ENCODE data around the gene FBLN5.

FBLN5 gene

DNA sequence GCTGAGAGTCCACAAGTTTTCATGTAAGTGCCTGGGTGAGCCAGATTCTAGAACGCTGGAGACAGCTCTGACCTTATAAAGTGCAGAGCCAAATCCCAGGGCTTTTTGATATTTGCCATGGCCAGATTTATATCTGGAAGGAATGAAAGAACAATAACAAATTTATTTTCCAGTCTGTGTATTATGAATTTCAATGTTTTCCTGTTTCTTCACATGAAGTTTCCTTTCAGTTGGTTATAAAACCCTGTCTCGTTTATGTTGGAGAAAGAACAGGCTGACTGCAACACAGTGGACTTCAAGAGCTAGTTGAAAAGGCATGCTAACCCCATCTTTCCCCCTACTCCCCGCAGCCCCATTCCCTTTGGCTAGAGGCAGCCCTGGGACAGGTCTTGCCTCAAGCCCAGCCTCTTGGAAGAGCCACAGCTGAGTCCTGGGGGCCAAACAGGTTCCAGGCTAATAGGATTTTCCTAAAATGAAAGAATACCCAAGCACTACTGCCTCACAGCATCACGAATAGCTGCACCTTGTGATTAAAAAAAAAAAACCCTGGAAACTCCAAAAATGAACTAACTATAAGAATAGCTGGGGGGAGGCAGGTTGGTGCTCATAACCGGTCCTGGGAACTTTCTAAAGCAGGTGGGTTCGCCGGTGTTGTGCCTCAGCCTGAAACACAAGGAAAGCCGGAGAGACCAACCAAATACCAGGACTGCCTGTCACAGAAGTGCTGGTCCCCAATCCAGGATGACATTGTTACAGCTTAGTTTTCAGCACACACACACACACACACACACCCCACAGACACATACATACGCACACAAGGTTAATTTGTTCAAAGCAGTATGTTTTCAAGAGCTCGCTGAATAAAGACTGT, 1.5 kb downstream of the FBLN5 start:
- DNase-seq: no peak

DNA sequence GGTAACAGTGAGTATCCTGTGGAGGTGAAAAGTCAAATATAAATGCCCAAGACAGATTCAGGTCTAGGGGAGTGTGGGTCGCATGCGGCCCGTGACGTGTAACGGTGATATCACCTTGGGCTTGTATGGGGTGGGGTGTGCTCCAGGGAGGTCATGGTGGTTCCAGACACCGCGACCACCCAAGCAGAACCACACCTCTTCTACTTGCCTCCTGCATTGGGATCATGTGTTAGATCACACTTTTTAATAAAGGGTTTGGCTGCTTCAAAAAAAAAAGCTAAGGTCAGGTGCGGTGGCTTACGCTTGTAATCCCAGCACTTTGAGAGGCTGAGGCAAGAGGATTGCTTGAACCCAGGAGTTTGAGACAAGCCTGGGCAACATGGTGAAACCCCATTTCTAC, 4.5 kb downstream of the FBLN5 start:
- no peak for DNase-seq

DNA sequence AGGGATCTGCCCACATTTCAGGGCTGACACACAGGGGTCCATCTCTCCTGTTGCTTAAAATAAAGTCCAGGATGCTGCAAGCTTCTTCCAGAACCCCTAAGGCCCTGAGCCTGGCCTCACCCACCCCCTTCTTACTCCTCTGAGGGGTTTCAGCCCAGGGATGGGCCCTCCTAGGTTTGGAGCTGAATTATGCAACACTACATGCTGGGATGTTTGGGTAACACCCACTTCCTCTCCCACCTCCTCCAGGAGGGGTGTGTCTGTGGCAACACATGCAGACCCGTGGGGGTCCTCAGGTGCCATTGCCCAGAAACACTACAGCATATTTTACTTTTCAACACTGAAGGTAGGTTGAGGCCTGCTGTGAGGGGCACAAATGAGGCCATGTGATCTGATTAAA, 5.4 kb downstream of the FBLN5 start:
- DNase-seq: no peak

DNA sequence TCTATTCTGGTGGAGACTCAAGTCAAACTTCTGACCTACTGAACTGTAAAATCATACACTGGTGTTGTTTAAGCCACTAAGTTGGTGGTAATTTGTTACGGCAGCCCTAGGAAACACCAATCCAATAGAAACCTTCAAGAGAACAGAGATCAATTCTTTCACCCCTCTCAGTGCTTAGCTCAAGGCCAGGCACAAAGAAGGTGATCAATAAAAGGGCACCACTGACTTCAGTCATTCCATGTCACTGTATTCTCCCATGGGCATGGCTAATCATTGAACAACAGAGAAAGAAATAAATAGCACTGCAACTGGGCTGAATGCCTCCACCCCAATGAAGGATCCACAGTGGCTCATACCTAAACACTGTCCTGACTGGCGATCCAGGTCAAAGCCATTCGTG, 7.3 kb downstream of the FBLN5 start:
- DNase-seq: no peak

DNA sequence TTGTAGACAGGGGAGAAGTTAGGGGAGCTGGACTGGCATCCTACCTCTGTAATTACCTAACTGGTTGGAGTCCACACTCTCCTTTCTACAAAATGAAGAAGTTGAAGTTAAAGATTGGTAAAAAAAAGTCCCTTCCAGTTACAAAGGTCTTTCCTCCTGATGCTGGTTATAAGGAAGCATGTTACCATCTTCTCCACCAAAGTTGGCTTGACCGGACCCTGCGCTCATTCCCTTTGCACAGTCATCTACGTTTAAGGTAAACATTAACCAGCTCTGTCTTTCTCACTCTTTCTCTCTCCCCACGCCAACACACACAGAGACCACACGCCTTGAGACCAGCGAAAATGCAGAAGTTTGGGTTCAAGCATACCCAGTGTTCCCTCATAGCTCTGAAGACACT, 11.9 kb downstream of the FBLN5 start:
- no peak for DNase-seq

DNA sequence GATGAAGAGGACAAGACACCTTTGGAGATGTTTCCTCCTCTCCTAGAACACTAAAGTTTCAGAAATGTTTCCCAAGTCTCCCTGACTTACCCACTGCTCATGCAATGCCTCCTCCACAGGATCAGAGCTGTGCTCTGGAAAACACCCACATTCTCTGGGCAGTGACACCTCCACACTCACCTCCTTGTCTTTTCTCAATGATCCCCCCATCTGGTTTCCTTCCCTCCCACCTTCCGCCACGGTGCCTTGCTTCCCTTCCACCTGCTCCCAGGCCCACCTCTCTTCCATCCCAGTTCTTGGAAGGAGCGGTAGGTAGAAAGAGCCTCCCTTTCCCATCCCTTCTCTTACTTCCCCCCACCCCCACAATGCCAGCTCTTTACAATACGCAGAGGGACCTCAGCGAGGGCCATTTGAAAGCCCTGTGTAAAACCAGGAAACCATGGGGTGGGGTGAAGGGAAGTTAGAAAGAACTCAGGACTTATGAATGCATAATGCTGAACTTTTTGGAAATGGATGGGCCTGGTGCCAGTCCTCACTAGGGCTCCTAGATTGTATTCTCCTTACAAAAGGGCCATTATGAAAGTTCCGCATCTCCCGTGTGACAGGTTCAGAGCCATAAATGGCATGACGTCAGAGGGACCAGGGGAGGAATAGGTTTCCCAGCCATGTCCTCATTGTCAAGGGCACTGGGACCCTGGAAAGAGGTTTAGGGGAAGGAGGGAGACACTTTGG, 12.8 kb downstream of the FBLN5 start:
- DNase-seq: no peak

DNA sequence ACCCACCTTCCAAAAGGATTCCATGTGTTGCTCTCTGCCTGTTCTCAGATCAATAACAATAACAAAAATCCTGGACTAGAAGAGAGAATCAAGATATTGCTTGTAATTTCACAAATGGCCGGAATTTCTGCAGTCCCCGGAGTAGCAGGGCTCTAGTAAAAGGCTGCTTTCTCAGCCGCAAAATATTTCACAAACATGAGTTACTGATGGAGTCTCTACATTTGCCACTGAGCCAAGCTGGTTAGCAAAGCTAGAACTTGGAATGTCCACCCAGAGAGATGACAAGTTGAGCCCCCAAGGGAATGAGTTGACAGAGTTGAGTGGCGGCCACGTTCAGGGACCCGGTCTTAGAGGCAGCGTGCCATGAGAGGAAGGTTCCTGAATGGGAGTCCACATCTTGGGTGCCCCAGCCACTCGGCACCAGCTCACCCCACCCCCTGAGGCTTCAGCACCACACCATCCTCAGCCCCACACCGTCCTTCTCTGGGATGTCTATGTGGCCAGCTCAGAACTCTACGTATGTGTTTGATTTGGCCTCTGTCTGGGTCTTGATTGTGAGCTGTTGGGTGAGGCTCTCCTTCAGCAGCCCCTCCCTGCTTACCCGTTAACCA, 15.9 kb downstream of the FBLN5 start:
- DNase-seq: no peak

DNA sequence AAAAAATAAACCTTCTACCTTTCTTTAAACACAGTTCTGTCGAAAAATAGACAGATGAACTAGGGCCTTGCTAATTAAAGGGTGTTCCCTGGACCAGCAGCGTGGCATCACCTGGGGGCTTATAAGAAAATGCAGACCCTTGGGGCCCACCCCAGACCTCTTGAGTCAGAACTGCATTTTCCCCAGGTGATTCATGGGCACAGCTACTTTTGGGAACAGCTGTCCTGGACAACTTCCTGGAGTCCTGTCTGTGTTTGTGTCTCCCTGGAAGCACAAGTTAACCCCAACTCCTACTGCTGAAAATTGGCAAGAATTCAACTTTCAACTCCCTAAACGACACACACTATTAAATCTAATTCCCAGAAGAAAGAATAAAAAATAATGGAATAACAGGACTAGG, 17.8 kb downstream of the FBLN5 start:
- no peak for DNase-seq

DNA sequence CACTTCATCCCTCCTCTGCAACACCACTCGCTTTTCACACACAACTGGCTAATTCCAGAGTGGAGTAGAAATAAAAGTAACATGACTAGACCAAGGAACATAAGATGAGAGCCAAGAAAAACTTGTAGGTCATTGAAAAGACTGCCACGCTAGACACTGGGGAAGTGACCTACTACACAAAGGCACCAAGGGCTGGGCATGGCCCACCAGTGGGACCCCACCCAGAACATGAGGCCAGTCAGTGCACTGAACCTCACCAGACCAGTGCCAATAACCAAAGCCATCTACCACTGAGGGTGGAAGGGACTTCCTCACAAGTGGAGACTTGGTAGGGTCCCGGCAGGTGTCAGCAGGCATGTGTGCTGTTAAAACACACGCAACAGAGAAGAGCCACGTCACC, 19.7 kb downstream of the FBLN5 start:
- no peak for DNase-seq

DNA sequence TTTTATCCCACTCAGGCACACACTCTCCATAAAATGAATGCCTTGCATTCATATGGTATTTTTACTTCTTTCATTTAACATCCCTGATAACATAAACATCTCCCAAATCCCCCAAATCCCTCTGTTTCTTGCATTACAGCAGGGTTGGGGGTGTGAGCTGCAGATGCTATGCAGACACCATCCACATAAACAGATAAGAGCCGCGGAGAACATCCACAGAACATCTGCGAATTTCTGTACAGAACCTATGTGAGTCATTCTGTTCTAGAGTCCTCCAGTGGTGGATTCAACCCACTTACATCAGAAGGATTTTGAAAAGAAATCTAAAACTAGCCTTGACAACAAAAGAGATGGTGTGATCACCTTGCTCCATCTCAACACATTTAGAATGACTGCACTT, 20.3 kb downstream of the FBLN5 start:
- no peak for DNase-seq

DNA sequence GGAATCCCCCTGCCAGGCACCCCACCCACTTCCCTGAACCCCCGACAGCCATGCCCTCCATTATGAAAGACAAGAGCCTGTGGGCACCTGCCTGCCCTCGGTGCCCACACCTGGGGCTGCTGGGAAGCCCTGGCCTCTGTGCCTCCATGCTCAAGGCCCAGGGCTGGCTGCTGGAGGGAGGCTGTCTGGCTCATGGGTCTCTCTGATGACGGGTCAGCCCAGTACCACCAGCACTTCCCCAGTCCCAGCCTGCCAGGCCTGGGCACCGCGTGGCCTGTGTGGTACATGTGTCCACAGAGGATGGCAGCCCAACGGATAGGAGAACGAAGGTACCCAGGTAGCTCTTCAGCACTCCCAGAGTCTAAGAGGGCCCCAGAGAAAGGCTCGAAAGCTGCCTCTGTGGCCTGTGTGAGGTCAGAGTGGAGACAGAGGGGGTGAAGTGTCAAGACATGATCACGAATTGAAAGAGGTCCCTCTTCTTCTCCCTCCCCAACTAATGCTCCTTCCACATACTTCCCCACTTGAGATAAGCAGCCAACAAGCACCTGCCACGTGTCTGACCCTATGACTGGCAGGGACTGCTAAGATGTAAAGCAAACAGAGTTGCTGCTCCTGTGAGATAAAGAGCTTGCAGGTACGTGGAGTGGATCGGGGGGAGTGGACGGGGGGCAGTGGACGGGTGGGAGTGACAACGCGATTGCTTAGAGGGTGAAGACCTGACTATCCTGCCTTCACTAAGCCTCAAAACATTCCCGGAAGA, 21.2 kb downstream of the FBLN5 start:
- DNase-seq: no peak

DNA sequence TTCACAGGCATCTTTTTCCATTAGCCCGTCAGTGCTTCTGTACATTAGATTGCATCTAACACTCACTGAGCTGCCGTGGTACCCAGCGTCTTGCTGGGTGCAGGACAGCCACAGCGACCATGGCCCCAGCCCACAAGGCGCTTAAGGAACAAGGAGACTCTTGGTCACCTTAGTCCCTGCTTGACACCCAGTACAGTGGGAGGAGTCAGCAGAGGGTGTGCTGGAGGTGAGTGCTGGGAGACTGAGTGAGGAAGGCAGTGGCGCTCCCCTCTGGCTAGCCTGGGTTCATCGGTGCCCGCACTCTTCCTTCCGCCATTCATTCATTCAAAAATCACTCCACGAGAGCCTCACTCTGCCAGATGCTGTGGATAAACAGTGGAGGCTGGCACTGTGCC, 21.8 kb downstream of the FBLN5 start:
- no peak for DNase-seq

DNA sequence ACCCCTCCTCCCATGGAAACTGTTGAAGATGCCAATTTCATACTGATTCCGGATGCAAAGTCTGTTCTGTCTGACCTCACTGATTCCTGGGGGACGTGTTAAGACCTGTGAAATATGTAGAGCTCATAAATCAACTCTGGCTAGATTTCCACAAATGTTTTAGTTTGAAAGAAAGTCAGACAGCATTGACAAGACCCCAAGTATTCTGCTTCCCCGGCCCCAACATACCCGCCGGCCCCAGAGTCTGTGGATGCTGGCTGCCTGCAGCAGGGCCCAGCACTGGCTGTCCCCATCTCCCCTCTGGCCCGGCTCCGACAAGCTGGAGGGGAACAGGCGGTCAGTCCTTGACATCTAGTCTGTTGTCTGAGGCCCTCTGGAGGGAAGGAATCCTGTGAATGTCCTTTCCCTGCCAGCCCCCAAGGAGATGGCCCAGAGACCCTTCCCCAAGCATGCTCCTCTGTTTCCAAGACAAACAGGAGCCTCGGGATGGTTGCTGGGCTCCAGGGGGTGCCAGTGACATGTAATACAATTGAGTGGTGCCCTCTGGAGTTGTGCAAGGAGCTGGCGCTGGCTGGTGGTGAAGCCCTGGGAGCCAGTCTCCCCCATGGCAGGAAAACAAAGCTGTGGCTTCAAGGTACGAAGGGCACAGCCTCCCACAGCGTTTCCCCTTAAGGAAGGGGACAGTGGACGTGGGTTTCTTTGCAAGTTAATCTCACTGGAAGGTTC, 22.3 kb downstream of the FBLN5 start:
- DNase-seq: no peak

DNA sequence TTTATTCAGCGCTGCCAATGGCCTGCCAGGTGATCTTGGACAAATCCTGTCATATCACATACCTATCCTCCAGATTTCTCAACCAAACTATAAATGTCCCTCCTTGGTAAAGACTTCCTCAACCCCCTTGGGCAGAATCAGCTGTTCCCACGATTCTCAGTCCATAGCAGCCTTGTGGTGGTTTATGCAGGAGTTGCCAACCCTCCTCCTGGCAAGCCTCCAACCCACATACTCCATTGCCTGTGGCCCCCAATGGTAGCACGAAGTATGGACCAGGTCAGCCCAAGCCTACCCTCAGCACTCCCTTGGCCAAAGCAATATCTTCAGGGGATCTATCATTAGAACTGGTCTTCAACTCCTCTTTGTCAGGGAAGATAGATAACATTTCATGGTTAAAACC, 27.0 kb downstream of the FBLN5 start:
- DNase-seq: no peak

DNA sequence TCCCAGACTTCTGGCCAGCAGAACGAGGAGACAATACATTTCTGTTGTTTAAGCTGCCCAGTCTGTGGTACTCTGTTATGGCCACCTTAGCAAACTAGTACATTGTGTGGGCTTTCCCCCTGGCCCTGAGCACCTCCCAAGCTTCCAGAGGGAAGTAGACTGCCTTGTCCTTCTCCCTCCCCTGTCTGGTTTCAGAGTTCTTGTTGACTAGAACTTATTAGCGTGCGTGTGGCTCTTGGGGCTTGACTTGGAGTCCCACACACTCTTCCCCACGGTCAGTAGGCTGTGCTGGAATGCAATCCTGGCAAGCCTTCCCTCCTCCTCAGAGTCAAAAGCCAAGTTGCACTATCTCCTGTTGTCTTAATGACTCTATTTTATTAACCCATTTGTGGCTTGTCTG, 27.7 kb downstream of the FBLN5 start:
- DNase-seq: no peak

DNA sequence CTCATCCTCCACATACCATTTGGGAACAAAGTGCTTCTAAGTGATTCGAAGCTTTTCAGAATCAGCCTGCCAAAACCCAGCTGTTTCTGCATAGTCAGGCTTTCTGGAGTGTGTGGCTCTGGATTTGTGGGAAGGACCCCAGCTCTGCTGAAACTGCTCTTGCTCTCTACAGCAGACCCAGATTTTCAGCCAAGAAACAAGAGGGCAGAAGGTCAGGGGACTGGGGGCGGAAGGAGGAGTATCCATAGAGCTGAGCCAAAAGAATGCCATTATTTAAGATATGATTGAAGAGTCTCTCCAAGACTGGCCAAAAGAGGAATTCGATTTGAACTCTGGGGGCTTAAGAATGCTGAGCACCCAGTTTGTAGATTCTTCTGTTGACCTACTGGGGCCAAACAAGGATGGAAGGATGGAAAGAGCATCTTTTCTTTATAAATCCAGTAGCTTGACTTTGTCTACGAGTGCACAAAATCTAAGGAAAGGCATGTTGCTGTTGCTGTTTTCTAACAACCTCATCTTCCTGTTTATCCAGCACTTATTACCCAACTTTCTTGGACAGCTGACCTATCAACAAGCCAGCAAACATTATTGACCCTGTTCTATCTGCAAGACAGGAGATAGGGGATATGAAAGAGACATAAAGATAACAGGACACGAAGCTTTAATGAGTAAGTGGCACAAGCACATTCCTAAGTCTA, 29.2 kb downstream of the FBLN5 start:
- DNase-seq: no peak

DNA sequence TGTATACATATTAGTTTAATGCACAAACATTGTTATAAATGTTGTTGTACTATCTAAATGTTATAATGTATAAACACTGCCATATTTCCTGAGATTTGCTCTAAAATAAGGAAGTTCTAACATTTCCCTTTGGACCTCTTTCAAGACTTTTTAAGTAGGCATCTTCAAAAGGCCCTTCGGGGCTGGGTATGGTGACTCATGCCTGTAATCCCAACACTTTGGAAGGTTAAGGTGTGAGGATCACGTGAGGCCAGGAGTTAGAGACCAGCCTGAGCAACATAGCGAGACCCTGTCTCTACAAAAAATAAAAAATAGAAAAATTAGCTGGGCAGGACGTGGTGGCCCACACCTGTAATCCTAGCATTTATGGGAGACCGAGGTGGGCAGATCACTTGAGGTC, 35.5 kb downstream of the FBLN5 start:
- no peak for DNase-seq

DNA sequence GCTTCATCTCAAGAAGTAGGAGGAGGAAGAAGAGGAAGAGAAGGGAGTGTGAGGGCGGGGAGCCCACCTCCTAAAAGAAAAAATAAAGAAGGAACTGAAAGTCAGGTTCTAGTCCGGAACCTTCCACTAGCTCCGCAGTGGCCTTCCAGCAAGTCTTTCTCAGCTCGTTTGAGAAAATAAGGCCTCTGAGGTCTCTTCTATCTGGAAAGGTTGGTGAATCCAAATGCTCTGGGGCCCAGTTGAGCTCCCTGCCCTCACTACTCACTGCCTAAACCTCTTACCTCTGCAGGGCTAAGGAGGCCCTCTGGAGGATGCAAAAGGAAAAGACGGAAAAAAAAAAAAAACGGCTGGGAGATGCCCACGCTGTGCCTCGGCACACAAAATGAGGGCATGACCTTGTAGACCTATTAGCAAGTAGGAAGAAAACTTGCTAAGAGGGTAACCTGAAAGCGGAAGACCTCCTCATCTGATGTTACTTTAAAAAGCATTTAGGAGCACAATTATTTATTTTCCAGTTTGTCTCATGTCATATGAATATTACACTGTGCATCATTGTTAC, 35.9 kb downstream of the FBLN5 start:
- peak in 1 of 4 experiments; percentile 14 for DNase-seq

DNA sequence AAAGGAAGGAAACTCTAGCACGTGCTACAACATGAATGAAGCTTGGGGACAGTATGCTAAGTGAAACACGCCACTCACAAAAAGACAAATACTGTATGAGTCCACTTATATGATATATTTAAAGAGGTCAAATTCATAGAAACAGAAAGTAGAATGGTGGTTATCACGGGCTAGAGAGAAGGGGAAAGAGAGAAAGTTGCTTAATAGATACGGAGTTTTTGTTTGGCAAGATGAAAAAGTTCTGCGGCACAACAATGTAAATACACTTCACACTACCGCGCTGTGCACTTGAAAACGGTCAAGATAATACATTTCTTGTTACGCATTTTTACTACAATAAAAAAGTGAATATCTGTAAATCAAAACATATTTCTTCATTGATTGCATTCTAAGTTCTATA, 37.3 kb downstream of the FBLN5 start:
- DNase-seq: no peak

DNA sequence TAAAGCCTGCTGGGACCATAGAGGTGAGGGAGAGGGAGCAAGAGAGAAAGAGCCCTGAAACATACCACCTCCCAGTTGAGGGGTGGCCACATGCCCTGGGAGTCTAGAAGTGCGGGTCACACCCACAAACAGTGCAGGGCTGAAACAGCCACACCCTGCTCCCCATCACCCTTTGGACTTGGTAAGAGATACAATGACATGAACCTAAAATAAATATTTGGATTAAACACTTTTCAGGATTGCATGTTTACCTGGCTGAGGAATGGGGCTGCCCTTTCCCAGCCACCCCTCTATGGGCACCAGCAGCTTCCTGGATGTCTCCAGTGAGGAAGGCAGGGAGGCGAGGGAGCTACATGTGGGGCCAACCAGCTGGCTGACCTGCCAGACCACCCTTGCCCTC, 41.1 kb downstream of the FBLN5 start:
- DNase-seq: no peak

DNA sequence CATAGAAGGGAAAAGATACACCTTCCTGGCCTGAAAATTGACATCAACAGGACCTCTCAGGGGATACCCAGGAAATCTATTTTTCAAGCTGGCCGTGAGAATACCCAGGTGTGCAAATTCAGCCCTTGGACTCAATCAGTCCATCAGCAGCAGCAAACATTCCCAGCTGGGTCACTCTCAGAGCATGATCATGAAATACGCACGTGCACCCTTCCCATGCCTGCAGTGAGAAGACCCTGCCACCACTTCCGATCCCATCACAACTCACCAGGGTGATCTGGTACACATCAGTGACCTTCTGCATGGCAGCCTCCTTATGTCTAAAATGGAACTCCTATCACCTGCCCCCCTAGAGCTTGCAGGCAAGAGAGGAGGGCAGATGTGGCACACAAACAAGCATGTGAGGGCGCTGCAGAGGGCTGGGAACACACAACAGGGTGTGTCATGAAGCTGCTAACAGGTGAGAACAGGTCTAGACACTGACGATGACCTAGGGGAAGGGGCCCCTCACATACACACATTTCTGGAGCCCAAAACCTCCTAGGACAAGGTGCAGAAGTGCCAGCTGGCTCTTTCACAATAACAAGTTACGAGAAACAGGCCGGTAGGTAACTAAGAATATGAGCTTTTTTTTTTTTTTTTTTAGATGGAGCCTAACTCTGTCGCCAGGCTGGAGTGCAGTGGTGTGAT, 42.4 kb downstream of the FBLN5 start:
- no peak for DNase-seq
